HG02610 (cell line): Measurements from ENCODE around the gene TAF11L8.
"Not testable (repeated sequence)": the region's sequence is repeated elsewhere in the genome, so short reads cannot be mapped to it uniquely, and the experiment has no call there.

Source experiments
- ATAC-seq: cut with Tn5 transposase; IDR thresholded peaks from one replicate; pipeline ENCODE4 v1.9.1; 2021; ENCODE audit warnings: mild to moderate bottlenecking, moderate library complexity; ENCODE audit not compliant: unreplicated experiment

TAF11L8 gene

DNA sequence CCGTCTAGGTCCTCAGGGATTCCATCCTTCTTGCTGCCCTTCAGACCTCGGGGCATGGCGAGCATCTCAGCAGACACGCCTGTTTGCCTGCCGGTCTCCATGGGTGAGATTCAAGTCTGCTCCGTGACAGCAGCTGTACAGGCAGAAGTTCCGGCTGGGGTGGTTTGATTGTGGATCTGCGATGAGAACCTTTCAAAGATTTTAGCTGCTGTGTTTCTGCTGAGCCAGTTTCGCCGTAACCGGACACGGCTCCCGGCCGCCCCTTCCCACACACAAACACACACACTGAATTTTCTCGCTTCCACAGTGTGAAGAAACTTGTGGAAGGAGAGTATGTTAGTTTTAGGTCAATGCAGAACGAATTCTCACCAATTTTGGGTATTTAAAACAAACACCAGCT, at the start of gene TAF11L8:
Gene TAF11L8, minus strand, starts transcription at position 101 of the 400 bp plus-strand sequence.
- ATAC-seq = not testable (repeated sequence)

DNA sequence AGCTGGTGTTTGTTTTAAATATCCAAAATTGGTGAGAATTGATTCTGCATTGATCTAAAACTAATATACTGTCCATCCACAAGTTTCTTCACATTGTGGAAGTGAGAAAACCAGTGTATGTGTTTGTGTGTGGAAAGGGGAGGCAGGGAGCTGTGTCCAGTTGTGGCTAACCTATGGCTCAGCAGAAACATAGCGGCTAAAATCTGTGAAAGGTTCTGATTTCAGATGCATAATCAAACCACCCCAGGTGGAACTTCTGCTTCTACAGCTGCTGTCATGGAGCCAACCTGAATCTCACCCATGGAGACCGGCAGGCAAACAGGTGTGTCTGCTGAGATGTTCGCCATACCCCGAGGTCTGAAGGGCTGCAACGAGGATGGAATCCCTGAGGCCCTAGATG, 43.4 kb upstream of the TAF11L8 start, which contains the start of gene TAF11L14:
Gene TAF11L14, plus strand, starts transcription at position 301 of the 400 bp plus-strand sequence.
- ATAC-seq = no peak

DNA sequence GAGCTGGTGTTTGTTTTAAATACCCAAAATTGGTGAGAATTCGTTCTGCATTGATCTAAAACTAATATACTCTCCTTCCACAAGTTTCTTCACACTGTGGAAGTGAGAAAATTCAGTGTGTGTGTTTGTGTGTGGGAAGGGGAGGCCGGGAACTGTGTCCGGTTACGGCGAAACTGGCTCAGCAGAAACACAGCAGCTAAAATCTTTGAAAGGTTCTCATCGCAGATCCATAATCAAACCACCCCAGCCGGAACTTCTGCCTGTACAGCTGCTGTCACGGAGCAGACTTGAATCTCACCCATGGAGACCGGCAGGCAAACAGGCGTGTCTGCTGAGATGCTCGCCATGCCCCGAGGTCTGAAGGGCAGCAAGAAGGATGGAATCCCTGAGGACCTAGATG, 41.0 kb upstream of the TAF11L8 start, which contains the start of gene TAF11L13:
Gene TAF11L13, plus strand, starts transcription at position 301 of the 400 bp plus-strand sequence.
- ATAC-seq = not testable (repeated sequence)

DNA sequence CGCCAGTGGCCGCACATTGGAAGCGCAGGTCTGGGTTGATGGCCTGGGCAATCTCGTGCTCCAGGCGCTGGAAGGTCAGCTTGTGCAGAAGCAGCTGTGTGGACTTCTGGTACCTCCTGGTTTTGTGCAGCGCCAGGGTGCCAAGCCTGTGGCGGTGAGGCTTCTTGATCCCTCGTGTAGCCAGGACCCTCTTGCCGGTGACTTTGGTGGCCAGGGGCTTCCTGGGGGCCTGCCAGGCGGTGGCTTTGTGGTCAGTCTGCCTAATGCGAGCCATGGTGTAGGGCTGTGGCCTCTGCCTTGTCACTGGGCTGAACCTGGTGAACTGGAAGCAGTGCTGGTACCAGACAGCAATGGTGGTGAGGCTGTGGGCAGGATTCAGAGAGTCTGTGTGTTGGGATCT, 34.9 kb upstream of the TAF11L8 start:
- no peak for ATAC-seq

DNA sequence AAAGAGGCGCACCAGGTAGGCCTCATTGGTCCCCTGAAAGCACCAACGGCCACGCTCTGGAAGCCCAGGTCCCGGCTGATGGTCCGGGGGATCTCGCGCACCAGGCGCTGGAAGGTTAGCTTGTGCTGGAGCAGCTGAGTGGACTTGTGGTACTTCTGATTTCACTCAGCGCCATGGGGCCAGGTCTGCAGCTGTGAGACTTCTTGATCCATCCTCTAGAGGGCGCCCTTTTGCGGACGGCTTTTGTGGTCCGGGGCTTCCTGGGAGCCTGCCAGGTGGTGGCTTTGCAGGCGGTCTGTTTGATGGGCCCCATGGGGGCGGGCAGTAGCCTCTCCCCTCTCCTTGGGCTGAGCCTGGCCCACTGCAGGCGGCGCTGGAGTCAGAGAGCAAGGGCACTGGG, 29.9 kb upstream of the TAF11L8 start:
- ATAC-seq = no peak

DNA sequence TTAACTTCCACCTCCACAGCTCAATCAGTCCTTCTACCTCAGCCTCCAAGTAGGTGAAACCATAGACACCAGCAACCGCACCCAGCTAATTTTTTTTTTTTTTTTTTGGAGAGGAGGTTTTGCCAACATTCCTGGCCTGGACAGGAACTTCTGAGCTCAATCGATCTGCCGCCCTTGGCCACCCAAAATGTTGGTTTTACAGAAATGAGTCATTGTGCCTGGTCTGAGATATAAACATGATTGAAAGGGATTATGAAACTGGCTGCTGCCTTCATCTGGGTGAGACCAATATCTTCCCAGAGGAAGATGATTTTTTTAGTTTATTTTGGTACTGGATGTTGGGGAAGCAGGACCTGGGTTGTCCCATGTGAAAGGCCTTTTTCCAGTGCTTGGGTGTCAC, 28.6 kb upstream of the TAF11L8 start:
- no peak for ATAC-seq

DNA sequence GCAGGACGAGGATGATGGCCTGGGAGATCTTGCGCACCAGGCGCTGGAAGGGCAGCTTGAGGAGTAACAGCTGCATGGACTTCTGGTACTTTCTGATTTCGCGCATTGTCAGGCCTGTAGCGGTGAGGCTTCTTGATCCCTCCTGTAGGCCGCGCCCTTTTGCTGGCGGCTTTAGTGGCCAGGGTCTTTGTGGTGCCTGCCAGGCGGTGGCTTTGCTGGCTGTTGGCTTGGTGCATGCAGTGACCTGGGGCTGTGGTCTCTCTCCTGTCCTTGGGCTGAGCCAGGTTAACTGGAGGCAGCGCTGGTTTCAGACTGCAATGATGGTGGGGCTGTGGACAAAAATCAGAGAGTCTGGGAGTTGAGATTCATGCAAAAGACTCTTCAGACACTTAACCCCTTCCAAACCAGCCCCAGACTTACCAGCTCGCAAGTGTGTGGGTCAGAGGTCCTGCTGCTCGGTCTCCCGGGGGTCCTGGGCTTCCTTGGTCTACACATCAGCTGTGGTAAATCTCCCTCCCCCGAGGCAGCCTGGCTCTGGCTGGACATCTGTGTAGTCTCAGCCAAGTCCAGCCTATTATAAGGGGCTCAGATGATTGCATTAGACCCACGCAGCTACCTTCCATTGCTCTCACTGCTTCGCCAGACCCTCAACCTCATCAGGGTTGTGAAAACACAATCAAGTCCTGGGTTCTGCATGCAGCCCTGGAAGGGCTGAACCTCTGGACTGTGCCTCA, 24.3 kb upstream of the TAF11L8 start:
- ATAC-seq = no peak

DNA sequence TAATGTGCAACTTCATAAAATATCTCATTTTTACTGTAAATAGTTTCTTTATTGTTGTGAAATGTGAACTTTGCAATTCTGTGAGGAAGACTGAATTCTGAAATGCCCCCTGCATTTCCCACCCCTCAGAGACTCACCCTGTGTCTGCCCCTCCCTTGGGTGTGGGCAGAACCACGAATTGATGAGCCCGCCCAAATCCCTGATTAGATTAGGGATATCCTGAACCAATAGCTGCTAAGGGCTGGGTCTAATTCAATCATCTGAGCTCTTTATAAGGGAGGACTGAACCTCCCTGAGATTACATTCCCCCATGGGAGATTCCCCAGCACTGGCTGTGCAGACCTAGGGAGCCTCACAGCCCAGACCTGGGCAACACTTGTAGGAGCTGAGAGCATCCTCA, 19.3 kb upstream of the TAF11L8 start, which contains the start of gene TAF11L12:
Gene TAF11L12, plus strand, starts transcription at position 301 of the 400 bp plus-strand sequence.
- not testable (repeated sequence) for ATAC-seq

DNA sequence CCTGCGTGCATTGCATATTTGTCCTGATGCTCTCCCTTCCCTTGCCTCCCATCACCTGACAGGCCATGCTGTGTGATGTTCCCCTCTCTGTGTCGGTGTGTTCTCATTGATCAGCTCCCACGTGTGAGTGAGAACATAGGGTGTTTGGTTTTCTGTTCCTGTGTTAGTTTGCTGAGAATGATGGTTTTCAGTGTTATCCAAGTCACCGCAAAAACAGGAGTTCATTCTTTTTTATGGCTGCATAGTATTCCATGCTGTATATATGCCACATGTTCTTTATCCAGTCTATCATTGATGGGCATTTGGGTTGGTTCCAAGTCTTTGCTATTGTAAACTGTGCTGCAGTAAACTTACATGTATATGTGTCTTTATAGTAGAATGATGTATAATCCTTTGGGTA, 16.7 kb upstream of the TAF11L8 start:
- not testable (repeated sequence) for ATAC-seq

DNA sequence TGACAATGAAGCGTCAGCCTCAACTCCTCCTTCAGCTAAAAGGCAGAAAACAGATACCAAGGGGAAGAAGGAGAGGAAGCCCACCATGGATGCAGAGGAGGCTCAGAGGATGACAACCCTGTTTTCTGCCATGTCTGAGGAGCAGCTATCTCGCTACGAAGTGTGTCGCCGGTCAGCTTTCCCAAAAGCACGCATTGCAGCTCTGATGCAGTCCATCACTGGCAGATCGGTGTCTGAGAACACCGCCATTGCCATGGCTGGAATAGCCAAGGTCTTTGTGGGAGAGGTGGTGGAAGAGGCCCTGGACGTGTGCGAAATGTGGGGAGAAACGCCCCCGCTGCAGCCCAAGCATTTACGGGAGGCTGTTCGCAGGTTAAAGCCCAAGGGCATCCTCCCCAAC, 14.2 kb upstream of the TAF11L8 start:
- no peak for ATAC-seq

DNA sequence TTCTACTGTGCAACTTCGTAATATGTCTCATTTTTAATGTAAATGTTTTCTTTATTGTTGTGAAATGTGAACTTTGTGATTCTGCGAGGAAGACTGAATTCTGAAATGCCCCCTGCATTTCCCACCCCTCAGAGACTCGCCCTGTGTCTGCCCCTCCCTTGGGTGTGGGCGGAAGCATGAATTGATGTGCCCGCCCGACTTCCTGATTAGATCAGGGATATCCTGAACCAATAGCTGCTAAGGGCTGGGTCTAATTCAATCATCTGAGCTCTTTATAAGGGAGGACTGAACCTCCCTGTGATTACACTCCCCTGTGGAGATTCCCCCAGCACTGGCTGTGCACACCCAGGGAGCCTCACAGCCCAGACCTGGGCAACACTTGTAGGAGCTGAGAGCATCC, 13.1 kb upstream of the TAF11L8 start, which contains the start of gene TAF11L11:
Gene TAF11L11, plus strand, starts transcription at position 304 of the 400 bp plus-strand sequence.
- not testable (repeated sequence) for ATAC-seq

DNA sequence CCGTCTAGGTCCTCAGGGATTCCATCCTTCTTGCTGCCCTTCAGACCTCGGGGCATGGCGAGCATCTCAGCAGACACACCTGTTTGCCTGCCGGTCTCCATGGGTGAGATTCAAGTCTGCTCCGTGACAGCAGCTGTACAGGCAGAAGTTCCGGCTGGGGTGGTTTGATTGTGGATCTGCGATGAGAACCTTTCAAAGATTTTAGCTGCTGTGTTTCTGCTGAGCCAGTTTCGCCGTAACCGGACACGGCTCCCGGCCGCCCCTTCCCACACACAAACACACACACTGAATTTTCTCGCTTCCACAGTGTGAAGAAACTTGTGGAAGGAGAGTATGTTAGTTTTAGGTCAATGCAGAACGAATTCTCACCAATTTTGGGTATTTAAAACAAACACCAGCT, 7.0 kb upstream of the TAF11L8 start, which contains the start of gene TAF11L10:
Gene TAF11L10, minus strand, starts transcription at position 101 of the 400 bp plus-strand sequence.
- ATAC-seq = not testable (repeated sequence)

DNA sequence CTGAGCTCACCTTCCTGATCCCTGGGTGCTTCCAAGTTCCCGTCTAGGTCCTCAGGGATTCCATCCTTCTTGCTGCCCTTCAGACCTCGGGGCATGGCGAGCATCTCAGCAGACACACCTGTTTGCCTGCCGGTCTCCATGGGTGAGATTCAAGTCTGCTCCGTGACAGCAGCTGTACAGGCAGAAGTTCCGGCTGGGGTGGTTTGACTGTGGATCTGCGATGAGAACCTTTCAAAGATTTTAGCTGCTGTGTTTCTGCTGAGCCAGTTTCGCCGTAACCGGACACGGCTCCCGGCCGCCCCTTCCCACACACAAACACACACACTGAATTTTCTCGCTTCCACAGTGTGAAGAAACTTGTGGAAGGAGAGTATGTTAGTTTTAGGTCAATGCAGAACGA, 3.5 kb upstream of the TAF11L8 start, which contains the start of gene TAF11L9:
Gene TAF11L9, minus strand, starts transcription at position 140 of the 400 bp plus-strand sequence.
- not testable (repeated sequence) for ATAC-seq

DNA sequence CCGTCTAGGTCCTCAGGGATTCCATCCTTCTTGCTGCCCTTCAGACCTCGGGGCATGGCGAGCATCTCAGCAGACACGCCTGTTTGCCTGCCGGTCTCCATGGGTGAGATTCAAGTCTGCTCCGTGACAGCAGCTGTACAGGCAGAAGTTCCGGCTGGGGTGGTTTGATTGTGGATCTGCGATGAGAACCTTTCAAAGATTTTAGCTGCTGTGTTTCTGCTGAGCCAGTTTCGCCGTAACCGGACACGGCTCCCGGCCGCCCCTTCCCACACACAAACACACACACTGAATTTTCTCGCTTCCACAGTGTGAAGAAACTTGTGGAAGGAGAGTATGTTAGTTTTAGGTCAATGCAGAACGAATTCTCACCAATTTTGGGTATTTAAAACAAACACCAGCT, 5.1 kb downstream of the TAF11L8 start, which contains the start of gene TAF11L7:
Gene TAF11L7, minus strand, starts transcription at position 101 of the 400 bp plus-strand sequence.
- ATAC-seq = not testable (repeated sequence)
